ENCODE measurements around the gene CDCA7L.

Gene CDCA7L

GRCh38 chr7:21911341-21911875 lies 34.3 kb downstream of the CDCA7L start:
- Histone ChIP-seq H3K9me3 (ENCODE audit: control insufficient read depth, low read length) (no peaks in the 10 kb centered on the region), H2AFZ (no peak overlapping the region), H3K4me3 (ENCODE audit: low read depth, low read length) (no peak overlapping the region), H3K4me2 (ENCODE audit: low read length) (no peak overlapping the region), H3K36me3 (ENCODE audit: control insufficient read depth, insufficient read depth, low read length) (no peaks in the 10 kb centered on the region), H3K4me1 (peaks cover 27% of the 10 kb centered on the region), H3K9ac (no peak overlapping the region), H3K27ac (no peak overlapping the region), H3K27me3 (ENCODE audit: control insufficient read depth, insufficient read depth, low read length) (no peaks in the 10 kb centered on the region), H3K79me2 (no peaks in the 10 kb centered on the region)
- TF ChIP-seq, protein P1, sequence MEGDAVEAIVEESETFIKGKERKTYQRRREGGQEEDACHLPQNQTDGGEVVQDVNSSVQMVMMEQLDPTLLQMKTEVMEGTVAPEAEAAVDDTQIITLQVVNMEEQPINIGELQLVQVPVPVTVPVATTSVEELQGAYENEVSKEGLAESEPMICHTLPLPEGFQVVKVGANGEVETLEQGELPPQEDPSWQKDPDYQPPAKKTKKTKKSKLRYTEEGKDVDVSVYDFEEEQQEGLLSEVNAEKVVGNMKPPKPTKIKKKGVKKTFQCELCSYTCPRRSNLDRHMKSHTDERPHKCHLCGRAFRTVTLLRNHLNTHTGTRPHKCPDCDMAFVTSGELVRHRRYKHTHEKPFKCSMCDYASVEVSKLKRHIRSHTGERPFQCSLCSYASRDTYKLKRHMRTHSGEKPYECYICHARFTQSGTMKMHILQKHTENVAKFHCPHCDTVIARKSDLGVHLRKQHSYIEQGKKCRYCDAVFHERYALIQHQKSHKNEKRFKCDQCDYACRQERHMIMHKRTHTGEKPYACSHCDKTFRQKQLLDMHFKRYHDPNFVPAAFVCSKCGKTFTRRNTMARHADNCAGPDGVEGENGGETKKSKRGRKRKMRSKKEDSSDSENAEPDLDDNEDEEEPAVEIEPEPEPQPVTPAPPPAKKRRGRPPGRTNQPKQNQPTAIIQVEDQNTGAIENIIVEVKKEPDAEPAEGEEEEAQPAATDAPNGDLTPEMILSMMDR (IDR thresholded peaks at IDR 0.05), result no peak

DNA sequence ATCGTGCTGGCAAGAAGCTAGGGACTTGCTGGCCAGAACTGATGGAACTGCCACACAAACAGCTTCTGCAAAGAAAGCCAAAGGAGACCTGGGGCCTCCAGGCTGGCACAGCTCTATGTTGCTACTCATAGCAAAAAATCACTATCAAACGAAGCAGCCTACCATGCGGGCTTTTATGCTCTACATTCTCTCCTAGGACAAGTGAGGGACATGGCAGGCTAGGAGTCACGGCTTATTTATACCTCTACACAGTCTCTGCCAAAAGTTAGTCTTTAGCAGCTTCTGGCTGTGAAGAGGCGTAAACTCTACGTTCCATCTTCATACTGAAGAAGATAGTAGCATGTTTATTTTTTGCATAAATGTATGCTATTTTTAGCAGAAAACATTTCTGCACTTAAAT lies 35.4 kb downstream of the CDCA7L start:
- H3K36me3 ChIP-seq (ENCODE audit: control insufficient read depth, insufficient read depth, low read length), result no peaks in the 10 kb centered on the region
- H3K4me1 ChIP-seq, result peaks cover 27% of the 10 kb centered on the region
- H3K4me3 ChIP-seq (ENCODE audit: low read depth, low read length), result no peak overlapping the region
- no peaks in the 10 kb centered on the region for H3K9me3 ChIP-seq (ENCODE audit: control insufficient read depth, low read length)
- H3K9ac ChIP-seq, result no peak overlapping the region
- TF ChIP-seq, protein P1 (IDR thresholded peaks at IDR 0.05), result no peak
- H2AFZ ChIP-seq, result no peak overlapping the region
- no peak overlapping the region for H3K4me2 ChIP-seq (ENCODE audit: low read length)
- H3K27me3 ChIP-seq (ENCODE audit: control insufficient read depth, insufficient read depth, low read length), result no peaks in the 10 kb centered on the region
- no peaks in the 10 kb centered on the region for H3K79me2 ChIP-seq
- no peak overlapping the region for H3K27ac ChIP-seq

- no peak overlapping the region for H3K4me2 ChIP-seq (ENCODE audit: low read length)
- H3K9ac ChIP-seq, result no peak overlapping the region
- TF ChIP-seq, protein P1 (IDR thresholded peaks at IDR 0.05), result no peak
- H3K79me2 ChIP-seq, result no peaks in the 10 kb centered on the region
- no peaks in the 10 kb centered on the region for H3K27me3 ChIP-seq (ENCODE audit: control insufficient read depth, insufficient read depth, low read length)
- peaks cover 26% of the 10 kb centered on the region for H3K4me1 ChIP-seq
- H3K4me3 ChIP-seq (ENCODE audit: low read depth, low read length), result no peak overlapping the region
- H3K9me3 ChIP-seq (ENCODE audit: control insufficient read depth, low read length), result no peaks in the 10 kb centered on the region
- no peak overlapping the region for H2AFZ ChIP-seq
- H3K36me3 ChIP-seq (ENCODE audit: control insufficient read depth, insufficient read depth, low read length), result no peaks in the 10 kb centered on the region
- H3K27ac ChIP-seq, result no peak overlapping the region
Observed at GRCh38 chr7:21908746-21909145, 37.0 kb downstream of the CDCA7L start.

DNA sequence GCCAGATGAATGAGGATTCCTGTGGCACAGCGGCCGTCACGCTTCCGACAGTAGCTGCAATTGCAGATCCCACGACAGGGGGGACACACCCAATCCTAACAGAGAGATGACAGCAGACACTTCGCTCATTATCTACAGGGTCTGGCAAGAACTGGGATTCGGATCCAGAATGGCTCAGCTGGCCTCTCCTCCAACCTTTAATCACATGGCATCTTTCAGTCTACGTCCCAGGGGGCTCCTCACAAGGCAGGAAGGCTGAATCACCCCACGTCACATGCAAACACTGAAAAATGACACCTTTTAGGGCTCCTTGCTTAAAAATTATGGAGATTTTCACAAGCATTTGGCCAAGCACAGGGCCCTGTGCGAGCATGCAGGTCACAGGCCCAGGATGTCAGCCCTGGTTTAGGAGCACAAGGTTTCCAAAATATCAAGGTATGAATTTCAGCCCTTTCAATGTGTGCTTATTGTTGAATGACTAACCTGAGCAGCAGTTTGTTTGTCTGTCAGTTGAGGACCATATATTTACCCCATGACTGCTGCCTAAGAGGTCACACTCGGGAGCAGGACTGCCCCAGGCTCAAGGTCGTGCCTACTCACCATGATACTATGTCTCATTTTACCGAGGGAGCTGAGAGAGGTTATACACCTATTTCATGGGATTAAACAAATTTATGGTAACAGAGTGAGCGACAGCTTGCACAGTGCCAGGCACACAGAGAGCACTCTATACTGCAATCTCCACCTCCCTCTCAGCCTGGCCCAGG lies 42.5 kb downstream of the CDCA7L start:
- Histone ChIP-seq H3K27me3 (ENCODE audit: control insufficient read depth, insufficient read depth, low read length) (no peaks in the 10 kb centered on the region), H3K79me2 (no peaks in the 10 kb centered on the region), H2AFZ (no peak overlapping the region), H3K9ac (no peak overlapping the region), H3K4me3 (ENCODE audit: low read depth, low read length) (no peak overlapping the region), H3K27ac (no peak overlapping the region), H3K4me2 (ENCODE audit: low read length) (no peak overlapping the region), H3K36me3 (ENCODE audit: control insufficient read depth, insufficient read depth, low read length) (no peaks in the 10 kb centered on the region), H3K9me3 (ENCODE audit: control insufficient read depth, low read length) (no peaks in the 10 kb centered on the region), H3K4me1 (peaks cover 7% of the 10 kb centered on the region)
- TF ChIP-seq, protein P1 (IDR thresholded peaks at IDR 0.05), result no peak

- no peaks in the 10 kb centered on the region for H3K27me3 ChIP-seq (ENCODE audit: control insufficient read depth, insufficient read depth, low read length)
- no peak overlapping the region for H2AFZ ChIP-seq
- TF ChIP-seq, protein P1 (IDR thresholded peaks at IDR 0.05), result no peak
- no peaks in the 10 kb centered on the region for H3K9me3 ChIP-seq (ENCODE audit: control insufficient read depth, low read length)
- H3K4me2 ChIP-seq (ENCODE audit: low read length), result no peak overlapping the region
- no peaks in the 10 kb centered on the region for H3K36me3 ChIP-seq (ENCODE audit: control insufficient read depth, insufficient read depth, low read length)
- H3K27ac ChIP-seq, result no peak overlapping the region
- H3K79me2 ChIP-seq, result no peaks in the 10 kb centered on the region
- peaks cover 3% of the 10 kb centered on the region for H3K4me1 ChIP-seq
- H3K4me3 ChIP-seq (ENCODE audit: low read depth, low read length), result no peak overlapping the region
- H3K9ac ChIP-seq, result no peak overlapping the region
Observed at GRCh38 chr7:21902240-21902639, 43.5 kb downstream of the CDCA7L start.

Measured in parathyroid adenoma (tissue), 2 donors.